HG03378 (cell line): Measurements from ENCODE around the gene MPIG6B.
A peak's percentile ranks its signal among the peaks of the same experiment; 100 is the strongest.

Experiments used
- ATAC-seq: cut with Tn5 transposase; IDR thresholded peaks from one replicate; pipeline ENCODE4 v1.9.1; 2021; ENCODE audit warnings: mild to moderate bottlenecking, moderate library complexity; ENCODE audit not compliant: unreplicated experiment

MPIG6B gene

GRCh38 chr6:31736768-31737314, 13.7 kb downstream of the MPIG6B start:
- ATAC-seq: no peak

DNA sequence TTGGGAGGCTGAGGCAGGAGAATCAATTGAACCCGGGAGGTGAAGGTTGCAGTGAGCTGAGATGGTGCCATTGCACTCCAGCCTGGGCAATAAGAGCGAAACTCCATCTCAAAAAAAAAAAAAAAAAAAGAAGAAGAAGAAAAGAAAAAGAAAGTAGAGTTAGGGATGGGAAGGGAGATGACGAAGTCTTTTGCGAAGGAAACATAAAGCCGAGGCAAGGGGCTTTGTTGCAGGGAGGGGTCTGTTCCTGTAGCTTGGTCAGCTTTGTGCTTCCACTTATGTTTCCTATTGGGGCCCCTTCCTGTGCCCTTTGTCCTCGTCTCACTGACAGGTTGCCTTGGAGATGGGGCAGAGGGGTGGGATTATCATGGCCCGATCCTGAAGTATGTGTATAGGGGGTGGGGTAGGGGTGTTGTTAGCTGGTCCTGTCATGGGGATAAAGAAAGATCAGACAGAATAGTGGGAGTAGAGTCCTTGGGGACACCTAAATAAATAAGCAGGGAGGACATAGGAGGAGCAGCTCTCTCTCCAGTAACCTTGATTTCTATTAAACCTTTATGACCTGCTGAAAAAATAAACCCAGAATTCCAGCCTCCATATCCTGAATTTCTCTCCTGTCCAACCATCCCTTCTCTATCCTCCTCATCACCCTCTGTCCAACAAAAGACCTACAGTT, 14.3 kb downstream of the MPIG6B start:
- no peak for ATAC-seq

- no peak for ATAC-seq
These were observed 15.1 kb downstream of the MPIG6B start for GRCh38 chr6:31737991-31738979.

DNA sequence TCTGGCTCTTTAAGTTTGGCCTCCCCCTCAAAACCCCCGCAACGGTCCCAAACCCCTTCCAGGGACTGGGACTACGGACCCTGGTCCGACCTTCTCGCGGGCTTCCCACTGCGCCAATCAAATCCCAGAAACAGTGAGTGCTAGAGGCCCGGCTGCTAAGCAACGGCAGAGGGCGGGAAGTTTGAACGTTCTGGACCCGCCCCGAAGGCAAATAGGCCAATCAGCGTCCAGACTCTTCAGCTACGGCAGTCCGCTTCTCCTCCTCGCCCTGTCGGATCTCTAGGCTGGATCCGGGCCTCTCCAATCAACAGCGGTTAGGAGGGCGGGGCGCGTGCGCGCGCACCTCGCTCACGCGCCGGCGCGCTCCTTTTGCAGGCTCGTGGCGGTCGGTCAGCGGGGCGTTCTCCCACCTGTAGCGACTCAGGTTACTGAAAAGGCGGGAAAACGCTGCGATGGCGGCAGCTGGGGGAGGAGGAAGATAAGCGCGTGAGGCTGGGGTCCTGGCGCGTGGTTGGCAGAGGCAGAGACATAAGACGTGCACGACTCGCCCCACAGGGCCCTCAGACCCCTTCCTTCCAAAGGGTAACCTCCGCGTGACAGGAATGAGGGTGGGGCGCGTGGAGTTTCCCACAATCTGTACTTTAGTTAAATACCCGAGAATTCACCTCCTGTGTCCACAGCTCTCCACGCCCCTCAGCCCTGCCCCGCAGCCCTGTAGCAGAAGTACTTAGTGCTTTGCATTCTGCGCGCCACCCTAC, 16.6 kb downstream of the MPIG6B start, which contains the start of gene MSH5:
MSH5 (plus strand) TSS at position 367 of the 758 bp plus-strand sequence. CDS start 462 bp downstream, outside the sequence.
- ATAC-seq: peak; percentile 65

DNA sequence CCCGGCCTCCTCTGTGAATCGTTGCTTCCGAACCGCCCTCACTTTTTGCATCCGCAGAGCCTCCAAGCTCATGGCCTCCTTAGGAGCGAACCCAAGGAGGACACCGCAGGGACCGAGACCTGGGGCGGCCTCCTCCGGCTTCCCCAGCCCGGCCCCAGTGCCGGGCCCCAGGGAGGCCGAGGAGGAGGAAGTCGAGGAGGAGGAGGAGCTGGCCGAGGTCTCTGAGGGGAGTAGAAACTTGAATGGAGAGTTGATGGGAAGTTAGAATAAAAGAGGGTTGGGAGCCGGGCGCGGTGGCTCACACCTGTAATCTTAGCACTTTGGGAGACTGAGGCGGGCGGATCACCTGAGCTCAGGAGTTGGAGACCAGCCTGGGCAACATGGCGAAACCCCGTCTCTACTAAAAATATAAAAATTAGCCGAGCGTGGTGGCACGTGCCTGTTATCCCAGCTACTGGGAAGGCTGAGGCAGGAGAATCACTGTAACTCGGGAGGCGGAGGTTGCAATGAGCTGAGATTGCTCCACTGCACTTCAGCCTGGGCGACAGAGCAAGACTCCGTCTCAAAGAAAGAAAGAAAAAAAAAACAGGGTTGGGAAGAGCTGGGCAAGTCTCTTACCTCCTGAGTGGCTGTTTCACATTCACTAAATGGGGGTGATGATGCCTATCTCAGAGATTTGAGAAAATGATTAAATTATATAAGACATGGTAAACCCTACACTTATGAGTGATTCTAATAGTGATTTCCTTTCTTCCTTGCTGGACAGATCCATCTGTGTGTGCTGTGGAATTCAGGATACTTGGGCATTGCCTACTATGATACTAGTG, 17.4 kb downstream of the MPIG6B start:
- no peak for ATAC-seq

DNA sequence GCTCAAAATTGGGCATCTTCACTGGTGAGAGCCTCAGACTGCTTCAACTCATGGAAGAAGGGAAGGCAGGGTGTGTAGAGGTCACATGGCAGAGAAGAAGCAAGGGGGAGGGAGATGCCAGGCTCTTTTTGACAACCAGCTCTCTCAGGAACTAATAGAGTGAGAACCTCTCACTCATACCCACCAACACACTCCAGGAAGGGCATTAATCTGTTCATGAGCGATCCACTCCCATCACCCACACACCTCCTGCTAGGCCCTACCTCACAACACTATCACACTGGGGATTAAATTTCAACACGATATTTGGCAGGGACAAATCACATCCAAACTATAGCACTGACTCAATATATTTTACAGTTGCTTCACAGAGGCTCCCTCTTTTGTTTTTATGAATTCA, 18.6 kb downstream of the MPIG6B start:
- ATAC-seq: no peak

DNA sequence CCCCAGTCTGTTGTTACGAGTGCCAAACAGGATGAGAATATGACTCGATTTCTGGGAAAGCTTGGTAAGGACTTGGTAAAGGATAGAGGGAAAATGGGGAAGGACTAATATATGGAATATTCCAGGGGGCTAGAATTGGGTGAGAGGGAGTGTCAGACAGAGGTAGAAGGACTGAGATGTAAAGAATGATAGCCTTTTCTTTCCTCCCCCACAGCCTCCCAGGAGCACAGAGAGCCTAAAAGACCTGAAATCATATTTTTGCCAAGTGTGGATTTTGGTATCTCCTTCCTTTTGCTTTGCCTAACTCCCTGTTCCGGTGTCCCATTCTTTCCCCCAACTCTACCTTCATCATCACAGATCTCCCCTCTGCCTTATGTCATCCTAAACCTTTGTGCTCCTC, 19.7 kb downstream of the MPIG6B start:
- ATAC-seq: no peak

GRCh38 chr6:31744422-31744821, 21.2 kb downstream of the MPIG6B start:
- no peak for ATAC-seq

GRCh38 chr6:31749301-31750036, 26.3 kb downstream of the MPIG6B start:
- ATAC-seq: no peak

- ATAC-seq: no peak
These were observed 27.3 kb downstream of the MPIG6B start for GRCh38 chr6:31750411-31751022.

GRCh38 chr6:31752739-31753319, 29.7 kb downstream of the MPIG6B start:
- ATAC-seq: no peak

DNA sequence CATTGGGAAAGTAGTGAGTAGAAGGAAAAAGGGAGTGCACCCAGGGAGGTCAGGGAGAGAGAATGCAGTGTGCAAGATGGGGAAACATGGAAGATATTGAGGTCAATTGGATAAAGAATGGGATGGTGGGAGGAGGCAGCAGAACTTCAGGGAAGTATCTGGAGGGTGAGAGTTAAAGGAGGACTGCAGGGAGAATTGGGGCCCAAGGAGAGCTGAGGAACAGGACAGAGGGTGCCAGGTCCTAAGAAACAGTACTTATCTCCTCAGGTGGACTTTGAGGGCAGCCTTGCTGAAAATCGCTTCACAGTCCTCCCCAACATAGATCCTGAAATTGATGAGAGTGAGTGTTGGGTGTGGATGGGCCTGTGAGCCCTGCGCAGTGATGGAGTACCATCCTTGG, 35.1 kb downstream of the MPIG6B start:
- ATAC-seq: no peak

- no peak for ATAC-seq
These were observed 37.6 kb downstream of the MPIG6B start for GRCh38 chr6:31760790-31761189.

DNA sequence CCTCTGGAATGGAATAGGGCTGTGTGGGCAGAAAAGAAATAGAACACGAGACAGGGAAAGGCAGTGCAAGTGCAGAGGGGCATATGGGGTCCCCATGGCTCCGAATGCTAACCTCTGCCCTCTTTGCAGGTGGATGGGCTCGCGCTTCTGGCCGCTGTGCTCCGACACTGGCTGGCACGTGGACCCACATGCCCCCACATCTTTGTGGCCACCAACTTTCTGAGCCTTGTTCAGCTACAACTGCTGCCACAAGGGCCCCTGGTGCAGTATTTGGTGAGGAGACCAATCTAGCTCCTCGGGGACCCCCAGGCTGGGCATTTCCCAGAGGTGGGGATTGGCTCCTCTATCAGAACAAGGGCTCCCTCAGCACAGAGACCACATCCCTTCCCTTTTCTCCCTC, 38.2 kb downstream of the MPIG6B start:
- no peak for ATAC-seq

DNA sequence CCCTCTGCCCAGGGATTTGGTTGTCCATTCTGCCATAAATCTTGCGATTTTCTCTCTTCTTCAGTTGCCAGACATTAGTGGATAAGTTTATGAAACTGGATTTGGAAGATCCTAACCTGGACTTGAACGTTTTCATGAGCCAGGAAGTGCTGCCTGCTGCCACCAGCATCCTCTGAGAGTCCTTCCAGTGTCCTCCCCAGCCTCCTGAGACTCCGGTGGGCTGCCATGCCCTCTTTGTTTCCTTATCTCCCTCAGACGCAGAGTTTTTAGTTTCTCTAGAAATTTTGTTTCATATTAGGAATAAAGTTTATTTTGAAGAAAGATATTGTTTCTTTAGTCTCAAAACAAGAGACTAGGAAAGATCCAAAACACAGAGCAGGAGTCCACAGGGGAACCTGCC, 39.2 kb downstream of the MPIG6B start, which contains the start of gene SAPCD1:
SAPCD1 (plus strand) TSS at position 301 of the 400 bp plus-strand sequence. CDS start 399 bp downstream, outside the sequence.
- no peak for ATAC-seq

GRCh38 chr6:31762878-31763618, 39.9 kb downstream of the MPIG6B start:
- ATAC-seq: no peak

GRCh38 chr6:31763619-31763940, 40.4 kb downstream of the MPIG6B start:
- ATAC-seq: no peak

DNA sequence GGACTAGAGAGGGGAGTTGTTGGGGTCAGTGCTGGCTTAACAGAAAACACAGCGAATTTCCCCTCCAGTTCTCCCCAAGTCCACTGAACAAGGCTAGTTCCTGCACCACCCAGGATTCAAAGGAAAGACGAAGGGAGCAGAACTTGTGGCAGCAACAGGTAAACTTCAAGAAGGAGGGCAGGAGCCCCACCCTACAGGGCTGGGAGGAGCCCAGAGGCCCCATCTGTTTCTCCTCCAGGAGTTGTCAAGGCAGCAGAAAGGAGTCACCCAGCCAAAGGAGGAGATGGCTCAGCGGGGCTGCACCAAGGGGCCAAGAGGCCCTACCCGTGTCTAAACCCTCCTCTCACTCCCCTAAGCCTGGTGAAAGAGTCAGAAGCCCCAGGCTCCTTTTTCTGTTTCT, 41.0 kb downstream of the MPIG6B start:
- no peak for ATAC-seq
